KG1 (cell line): ENCODE data around the gene CCHCR1.
"Not testable (repeated sequence)": the region's sequence is repeated elsewhere in the genome, so short reads cannot be mapped to it uniquely, and the experiment has no call there.

Source experiments
- DNase-seq: peaks from one replicate; lab custom pipeline; 2025; lab: John Stamatoyannopoulos, UW

Gene CCHCR1

DNA sequence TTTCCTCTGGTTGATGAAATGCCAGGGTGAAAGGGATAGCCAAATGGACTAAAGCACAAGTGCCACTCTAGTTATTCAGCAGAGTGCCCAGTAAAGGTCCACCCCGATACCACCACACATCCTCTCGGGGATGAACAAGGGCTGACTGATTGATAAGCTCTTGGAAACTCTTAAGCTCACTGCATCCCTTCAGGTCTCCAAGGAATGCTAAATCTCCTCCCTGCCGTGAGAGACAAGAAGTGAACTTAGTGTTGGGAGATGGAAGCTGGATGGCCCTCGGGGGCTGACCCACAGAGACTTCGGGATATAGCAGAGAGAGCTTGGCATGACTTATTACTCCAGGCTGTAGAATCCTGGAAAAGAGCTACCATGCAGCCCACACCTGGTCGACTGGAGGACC, 26.3 kb upstream of the CCHCR1 start:
- not testable (repeated sequence) for DNase-seq

DNA sequence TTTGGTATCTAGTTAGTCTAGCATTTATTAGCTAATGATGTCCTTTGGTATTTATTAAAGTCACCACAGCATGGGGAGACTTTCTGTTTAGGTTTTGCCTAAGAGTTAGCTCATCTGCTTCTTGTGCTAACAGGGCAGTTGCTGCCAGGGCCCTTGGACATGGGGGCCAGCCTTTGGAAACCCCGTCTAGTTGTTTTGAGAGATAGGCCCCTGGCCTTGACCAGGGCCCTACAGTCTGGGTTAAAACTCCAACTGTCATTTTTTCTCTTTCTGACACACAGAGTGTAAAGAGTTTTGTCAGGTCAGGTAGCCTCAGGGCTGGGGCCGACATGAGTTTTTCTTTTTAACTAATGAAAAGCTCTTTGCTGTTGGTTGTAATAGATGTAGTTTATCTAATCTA, 25.7 kb upstream of the CCHCR1 start:
- DNase-seq: not testable (repeated sequence)

DNA sequence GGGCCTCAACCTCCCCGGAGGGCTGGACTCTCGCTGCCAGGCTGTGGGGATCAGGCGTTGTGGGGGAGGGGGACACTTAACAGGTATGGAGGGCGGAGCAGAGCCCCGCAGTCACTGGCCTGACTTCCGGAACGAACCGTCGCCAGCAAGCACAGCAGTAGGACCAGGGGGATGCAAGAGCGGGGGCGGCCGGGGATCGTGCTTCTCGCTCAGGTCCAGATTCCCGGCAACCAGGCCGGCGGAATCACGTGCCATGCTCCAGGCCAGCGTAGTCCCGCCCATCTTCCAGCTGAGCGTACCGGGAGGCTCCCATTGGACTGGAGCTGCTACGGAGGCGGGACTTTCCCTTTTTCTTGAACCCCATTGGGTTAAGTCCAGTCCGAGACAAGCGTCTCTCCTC, 22.9 kb upstream of the CCHCR1 start:
- DNase-seq: no peak

DNA sequence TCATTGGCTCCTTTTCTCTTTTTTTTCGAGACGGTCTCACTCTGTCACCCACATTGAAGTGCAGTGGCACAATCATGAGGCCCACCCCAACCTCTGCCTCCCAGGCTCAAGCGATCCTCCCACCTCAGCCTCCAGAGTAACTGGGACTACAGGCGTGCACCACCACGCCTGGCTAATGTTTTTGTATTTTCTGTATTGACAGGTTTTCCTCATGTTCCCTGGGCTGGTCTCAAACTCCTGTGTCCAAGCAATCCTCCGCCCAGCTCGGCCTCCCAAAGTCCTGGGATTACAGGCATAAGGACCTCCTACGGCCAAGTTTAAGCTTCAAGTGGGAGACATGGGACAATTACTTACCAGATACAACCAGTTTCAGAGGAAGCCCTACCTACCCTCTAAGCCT, 22.3 kb upstream of the CCHCR1 start:
- no peak for DNase-seq

DNA sequence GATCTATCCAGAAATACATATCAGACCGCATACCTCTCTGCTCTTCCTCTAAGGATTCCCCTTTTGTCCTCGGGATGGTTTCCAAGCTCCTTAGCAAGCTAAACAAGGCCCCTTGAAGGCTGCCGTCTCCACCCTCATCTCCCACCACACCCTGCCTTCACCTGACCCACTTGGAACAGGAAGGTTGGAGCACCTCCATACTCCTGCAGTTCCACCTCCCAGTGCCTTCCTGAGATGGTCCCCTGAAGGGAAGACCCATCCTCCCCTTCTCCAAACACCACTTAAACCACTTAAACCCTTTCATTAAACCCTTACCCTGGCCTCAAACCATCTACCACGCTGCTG, 21.4 kb upstream of the CCHCR1 start:
- no peak for DNase-seq

DNA sequence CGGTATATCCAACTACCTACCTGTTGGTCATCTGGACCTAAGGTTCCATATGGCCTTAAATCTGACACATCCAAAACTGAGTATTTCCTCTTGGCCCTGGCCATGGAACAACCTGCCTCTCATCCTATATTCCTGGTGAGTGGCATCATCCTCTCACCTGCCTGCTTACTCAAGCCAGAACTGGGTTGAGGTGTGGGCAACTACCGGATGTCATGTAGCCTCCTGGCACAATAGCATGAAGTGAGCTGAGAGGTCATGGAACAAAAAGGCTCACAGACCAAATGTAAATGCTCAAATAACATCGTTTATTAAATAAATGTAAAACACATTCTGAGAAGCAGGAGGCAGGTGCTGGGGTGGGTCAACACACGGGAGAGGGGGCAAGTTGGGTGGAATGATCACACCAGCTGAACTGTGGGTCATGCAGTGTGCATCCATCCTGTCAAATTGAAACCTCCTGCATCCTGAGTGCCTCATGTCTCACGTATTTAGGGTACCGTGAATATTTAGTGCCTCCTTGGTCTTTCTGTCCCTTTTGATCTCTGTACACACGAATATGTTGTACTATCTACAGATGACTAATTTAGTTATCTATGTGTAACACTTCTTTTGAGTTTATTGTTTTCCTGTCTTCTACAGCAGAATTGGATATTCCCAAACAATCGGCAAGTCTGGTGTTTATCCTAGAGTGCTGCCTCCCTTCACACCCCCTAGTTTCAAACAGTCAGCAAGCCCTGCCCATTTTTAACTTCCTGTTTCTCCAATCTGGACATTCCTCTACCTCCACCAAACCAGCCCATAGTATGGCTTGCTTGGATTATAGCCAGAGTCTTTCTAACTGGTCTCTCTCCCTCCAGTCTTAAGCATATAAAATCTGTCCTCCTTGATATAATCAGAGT, 20.8 kb upstream of the CCHCR1 start:
- DNase-seq: no peak

DNA sequence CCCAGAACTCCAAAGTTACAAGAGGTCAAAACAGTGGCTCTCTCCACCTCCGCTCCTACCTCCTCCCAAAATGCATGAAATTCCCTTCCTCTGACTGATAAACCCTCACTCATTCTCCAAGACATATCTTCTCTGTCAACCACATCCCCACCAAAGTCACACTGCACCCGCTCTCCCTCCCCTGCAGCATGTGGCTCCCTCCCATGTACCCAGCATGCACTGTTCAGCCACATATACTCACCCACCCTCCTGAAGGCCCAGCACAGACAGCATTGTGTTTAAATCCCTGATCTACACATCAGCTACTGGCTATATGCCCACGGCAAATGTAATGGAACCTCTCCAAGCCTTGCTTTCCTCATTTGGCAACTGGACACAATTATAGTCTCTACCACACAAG, 18.4 kb upstream of the CCHCR1 start:
- DNase-seq: no peak

DNA sequence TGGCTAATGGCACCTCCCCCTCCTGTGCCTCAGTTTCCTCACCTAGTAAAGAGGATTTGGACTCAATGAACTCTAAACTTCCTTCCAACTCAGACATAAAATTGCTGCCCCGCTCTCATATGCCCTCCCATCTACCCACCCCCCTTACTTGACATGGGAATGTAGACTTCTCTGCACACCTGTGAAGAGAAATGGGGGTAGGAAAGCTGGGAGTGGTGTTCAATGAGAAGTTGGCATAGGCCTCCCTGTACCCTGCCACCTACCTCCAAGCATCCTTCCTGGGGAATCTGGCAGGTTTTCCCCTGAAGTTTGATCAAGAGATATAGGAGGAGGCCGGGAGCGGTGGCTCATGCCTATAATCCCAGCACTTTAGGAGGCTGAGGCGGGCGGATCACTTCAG, 16.8 kb upstream of the CCHCR1 start:
- DNase-seq: no peak

DNA sequence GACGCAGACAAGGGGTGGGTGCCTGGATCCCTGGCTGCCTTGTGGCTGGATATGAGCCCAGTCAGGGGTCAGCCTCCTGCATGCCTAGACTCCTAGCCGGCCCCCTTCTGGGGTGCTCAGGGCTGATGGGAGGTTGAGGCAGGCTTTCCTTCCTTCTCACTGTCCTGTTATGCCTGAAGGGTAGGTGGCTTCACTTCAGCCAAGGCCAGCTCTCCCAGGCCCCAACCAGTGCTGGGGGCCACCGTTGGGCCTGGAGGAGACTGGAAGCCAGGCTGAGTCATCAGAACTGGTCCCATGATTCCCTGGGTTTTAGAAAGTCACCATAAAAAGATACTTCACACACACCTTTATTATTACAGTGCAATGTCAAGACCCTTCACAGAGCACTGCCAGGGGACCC, 15.8 kb upstream of the CCHCR1 start:
- DNase-seq: no peak

DNA sequence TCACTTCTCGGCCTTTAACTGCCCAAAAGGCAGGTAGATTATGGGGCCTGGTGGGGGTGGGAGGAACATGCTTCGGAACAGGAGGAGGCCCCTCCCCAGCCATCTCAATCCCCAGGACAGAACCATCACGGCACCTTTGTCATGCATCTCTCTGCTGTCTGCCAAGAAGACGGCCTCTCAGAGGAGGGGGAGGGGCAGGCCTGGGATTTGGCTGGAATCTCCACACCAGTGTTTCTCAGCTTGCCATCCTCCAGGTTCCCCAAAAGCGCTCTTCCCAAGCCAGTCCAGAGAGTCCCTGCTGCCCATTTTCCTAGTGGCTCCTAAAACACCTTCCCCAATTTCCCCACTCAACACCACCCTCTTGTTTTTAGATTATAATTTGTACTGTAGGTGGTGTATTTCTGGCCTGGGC, 15.4 kb upstream of the CCHCR1 start:
- DNase-seq: no peak

DNA sequence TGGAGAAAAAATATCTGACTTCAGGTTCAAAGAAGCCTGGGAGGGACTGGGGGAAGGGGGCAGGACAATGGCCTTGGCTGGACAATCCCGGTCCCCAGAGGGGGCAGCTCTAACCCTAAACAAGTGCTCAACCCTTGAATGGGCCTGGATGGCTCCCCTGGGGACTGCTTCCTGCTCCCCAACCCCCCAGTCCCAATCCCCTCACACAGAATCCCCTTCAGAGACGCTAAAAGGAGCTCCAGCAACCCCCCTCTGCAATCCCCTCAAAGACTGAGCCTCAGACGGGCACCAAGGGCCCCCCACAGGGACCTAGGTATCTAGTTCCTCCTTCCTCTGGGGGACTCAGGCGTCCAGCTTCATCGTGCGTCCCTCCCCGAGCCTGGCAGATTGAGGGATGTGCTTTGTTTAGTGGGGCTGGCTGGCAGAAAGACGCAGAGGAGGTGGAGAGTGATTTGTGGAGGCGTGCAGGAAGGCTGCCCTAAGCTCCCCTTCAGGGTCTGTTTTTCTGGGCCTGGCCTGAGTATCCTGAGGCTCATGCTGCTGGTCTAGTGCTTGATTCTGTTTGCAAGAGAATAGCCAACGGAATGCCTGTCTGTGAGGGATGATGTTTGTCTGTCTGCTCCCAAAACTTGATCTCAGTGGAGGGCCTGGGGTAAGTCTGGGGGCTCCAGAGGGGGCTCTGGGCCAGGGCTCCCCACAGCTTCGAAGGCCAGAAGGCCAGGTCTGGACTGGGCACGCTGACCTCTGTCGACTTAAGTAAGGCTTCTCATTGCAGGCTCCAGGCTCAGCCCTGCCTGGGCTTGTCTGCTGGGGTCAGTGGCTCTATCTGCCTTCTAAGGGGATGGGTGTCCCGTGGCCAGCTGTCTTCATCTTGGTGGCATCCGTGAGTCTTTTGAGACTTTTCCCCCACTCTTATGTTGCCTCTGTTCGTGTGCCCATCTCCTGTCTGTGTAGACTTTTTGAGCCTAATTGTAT, 14.6 kb upstream of the CCHCR1 start:
- DNase-seq: no peak

DNA sequence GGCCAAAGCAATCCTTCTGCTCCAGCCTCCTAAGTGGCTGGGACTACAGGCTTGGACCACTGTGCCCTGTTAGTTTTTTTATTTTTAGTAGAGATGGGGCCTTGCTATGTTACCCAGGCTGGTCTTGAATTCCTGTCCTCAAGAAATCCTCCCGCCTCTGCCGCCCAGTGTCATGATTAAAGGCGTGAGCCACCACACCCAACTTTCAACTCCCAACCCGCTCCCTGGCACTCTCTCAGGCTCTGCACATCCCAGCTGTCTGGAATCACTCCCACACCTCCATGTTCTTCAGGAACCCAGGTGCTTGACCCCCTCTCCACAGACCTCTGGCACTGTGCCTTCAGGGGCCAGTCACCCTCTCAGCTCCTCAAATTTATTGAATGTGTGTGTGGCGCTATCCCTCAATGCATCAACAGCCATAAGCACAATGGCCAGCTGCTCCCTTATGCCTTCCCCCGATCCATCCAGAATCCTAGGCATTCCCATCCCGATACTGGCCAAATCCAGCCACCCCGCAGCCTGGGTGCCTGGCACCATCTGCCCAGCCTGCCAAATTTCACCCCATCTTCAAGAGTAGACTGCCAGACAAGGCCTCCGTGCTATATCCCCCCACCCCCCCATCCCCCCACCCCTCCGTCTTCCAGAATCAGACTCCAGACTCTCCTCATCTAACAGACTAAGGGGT, 13.5 kb upstream of the CCHCR1 start:
- DNase-seq: no peak

DNA sequence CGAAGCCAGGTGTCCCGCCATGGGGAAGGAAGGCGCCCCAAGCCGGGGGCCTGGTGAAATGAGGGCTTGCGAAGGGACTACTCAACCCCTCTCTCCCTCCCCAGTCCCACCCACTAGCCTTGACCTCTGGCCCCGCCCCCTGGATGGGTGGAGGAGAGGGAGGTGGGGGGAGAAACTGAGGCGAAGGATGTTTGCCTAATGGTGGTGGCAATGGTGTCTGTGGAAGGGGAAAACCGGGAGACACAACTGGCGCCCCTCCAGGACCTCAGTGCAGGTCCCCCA, 12.9 kb upstream of the CCHCR1 start, which contains the start of gene POU5F1:
Gene POU5F1, minus strand, starts transcription at position 83 of the 282 bp plus-strand sequence. Its CDS starts 62 bp downstream, at position 21.
- DNase-seq: no peak

DNA sequence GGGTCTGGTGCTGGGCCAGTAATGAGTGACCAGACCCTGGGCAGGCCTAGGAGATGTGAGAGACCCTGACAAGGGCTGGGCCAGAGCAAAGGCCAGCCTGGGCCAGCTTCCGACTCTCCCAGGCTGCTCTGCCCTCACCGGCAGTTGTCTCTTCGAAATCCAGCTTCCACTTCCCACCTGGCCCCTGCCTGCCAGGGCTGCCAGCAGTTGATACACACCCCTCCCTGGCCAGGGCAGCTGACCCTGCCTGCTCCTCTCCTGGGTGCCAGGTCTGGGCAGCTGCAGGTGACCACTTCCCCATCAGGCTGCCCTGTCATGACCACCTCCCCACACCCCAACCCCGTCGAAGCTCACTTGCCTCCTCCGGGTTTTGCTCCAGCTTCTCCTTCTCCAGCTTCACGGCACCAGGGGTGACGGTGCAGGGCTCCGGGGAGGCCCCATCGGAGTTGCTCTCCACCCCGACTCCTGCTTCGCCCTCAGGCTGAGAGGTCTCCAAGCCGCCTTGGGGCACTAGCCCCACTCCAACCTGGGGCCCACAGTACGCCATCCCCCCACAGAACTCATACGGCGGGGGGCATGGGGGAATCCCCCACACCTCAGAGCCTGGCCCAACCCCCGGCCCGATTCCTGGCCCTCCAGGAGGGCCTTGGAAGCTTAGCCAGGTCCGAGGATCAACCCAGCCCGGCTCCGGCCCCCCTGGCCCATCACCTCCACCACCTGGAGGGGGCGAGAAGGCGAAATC, 12.4 kb upstream of the CCHCR1 start:
- DNase-seq: not testable (repeated sequence)

DNA sequence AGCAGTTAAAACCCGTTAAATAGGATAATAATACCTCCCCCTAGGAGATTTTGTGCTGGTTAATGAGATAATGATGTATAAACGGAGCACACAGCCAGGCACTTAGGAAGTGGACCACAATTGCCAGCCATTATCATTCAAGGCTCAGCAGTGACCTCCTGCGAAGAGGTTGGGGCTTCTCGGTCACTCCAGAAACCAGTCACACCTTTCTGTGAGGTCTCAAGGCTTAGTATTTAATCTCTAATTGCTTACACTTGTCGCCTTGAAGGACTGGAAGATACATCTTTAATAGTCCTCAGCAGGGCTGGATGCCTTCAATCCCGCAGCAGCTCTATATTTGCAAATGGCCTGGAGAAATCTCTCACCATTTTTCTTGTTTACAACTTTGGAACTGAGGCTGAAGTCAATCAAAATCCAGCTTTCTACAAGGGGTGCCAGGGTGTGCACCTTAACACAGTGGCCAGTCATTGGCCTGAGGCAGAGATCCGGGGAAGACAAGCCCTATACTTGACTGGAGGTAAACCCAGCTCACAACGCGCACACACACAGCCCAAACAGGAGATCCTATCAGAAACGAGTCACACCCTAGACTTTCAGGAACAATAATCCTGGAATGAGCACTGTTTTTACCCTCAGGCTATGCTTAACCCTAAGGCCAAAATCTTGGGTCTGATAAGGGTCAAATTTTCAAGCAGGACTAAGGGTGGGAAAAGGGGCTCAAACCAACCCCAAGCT, 11.7 kb upstream of the CCHCR1 start:
- no peak for DNase-seq

DNA sequence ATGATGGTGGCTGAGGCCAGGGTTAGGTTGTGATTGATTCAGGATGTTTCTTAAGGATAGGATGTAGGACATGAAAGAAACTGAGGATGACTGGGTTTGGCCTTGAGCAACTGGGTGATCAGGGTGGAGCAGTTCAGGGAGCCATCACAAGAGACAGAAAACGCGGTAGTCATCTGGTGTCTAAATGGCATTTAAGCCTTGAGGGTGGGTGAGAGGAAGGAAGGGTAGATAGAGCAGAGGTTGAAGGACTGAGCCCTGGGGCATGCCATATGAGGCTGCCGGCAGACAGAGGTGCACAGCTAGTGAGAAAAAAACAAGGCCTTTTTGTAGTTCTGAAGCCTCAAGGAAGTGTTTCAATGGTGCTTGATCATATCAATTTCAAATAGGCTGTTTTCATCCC, 11.0 kb upstream of the CCHCR1 start:
- DNase-seq: no peak

DNA sequence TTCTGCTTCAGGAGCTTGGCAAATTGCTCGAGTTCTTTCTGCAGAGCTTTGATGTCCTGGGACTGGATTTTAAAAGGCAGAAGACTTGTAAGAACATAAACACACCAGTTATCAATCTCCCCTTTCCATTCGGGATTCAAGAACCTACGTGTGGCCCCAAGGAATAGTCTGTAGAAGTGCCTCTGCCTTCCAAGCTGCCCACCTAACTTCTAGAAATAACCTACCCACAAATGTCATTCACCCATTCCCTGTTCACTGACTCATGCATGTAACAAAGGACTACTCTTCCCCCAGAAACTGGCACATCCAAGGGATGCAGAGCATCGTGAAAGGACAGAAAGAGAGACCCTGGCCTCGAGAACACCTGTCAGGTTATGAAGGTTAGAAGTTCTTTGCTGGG, 8.4 kb upstream of the CCHCR1 start:
- DNase-seq: no peak

DNA sequence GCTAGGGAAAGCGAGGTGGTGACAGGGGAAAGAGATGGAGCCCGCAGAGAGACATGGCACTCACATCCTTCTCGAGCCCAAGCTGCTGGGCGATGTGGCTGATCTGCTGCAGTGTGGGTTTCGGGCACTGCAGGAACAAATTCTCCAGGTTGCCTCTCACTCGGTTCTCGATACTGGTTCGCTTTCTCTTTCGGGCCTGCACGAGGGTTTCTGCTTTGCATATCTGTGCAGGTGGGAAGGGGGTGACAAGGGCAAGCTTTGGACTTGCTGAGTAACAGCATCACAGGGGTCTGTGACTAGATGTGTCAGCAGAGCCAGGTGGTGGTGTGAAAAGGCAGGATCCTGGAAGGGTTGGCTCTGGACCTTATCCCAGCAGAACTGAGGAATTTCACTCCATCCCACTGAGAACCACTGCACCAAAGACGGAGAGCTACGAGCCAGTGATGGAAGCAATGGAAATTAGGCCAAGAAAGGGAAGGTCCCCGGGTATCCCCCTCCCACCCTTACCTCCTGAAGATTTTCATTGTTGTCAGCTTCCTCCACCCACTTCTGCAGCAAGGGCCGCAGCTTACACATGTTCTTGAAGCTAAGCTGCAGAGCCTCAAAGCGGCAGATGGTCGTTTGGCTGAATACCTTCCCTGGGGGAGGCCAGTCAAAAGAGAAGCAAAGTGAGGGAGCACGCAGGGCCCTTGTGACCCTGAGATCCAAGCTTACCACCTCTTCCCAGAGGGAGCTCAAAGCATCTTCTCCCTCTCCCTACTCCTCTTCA, 7.6 kb upstream of the CCHCR1 start:
- not testable (repeated sequence) for DNase-seq

DNA sequence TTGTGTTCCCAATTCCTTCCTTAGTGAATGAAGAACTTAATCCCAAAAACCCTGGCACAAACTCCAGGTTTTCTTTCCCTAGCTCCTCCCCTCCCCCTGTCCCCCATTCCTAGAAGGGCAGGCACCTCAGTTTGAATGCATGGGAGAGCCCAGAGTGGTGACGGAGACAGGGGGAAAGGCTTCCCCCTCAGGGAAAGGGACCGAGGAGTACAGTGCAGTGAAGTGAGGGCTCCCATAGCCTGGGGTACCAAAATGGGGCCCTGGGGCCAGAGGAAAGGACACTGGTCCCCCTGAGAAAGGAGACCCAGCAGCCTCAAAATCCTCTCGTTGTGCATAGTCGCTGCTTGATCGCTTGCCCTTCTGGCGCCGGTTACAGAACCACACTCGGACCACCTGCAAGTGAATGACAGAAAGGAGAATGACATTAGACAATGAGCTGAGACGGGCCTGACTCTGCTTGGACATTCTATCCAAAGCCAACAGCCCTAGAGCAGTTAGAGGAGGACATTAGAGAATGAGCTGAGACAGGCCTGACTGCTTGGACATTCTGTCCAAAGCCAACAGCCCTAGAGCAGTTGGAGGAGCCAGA, 7.0 kb upstream of the CCHCR1 start:
- not testable (repeated sequence) for DNase-seq

DNA sequence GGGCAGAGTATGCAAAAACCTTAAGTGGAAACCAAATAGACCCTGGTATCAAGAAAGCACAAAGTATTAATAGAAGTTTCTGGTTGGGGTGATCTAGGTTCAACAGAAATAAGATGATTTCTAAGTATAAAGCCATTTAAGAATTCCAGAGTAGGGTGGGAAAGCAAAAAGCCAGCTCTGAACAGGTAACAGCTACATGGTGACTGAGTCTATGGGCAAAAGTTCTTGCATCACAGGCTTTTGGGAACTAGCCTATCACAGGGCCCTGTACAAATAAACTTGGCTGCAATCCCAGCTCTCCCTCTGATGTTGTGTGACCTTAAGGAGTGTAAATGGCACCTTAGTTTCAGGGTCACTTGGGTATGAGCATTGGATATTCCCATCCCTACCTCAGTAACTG, 6.3 kb upstream of the CCHCR1 start:
- DNase-seq: no peak
